Activated T-cell treated with anti-CD3 and anti-CD28 coated beads, Interleukin-2, amount 50 U/mL, for 72 hours (primary cell): Measurements from ENCODE around the gene SQSTM1. TPM values are rescaled to one million over a fixed set of nuclear protein-coding genes. Genes with fewer than 3 reads are reported as not detected.
"Not testable (repeated sequence)": the region's sequence is repeated elsewhere in the genome, so short reads cannot be mapped to it uniquely, and the experiment has no call there.

Experiments used
- ATAC-seq, 2 donors: fragments of 150-1000 bp; cut with Tn5 transposase; replicated peaks in 1 of 2; 2 replicates each; pipeline ENCODE4 v1.10.0; 2021; ENCODE audit warnings: moderate library complexity in 2 of 2, mild to moderate bottlenecking in 1 of 2
- DNase-seq, 2 donors: peaks; one replicate each; pipeline ENCODE4 v3.0.0; 2021 to 2022; ENCODE audit warnings: mixed read lengths in 1 of 2
- H3K27ac Mint-ChIP-seq: one replicate; pipeline ENCODE4 v1.8.0; 2022; ENCODE audit warnings: mild to moderate bottlenecking, moderate library complexity, mixed read lengths
- H3K27me3 Mint-ChIP-seq: one replicate; pipeline ENCODE4 v1.8.0; 2022; ENCODE audit warnings: low read depth, mixed read lengths
- H3K36me3 Mint-ChIP-seq, 2 donors: one replicate each; pipeline ENCODE4 v1.8.0; 2022; ENCODE audit warnings: mixed read lengths in 2 of 2, mild to moderate bottlenecking in 1 of 2; ENCODE audit not compliant: insufficient read depth in 2 of 2
- H3K4me1 Mint-ChIP-seq: one replicate; pipeline ENCODE4 v1.8.0; 2022; ENCODE audit warnings: low read depth, mixed read lengths
- H3K4me3 Mint-ChIP-seq, 2 donors: one replicate each; pipeline ENCODE4 v1.8.0; 2022; ENCODE audit warnings: mild to moderate bottlenecking in 2 of 2, mixed read lengths in 2 of 2, moderate library complexity in 2 of 2
- H3K9me3 Mint-ChIP-seq, 2 donors: one replicate each; pipeline ENCODE4 v1.8.0; 2022; ENCODE audit warnings: mixed read lengths in 2 of 2
- total RNA-seq, 2 donors: library from RNA; stranded (reverse); gene quantifications; one replicate each; pipeline ENCODE4 v1.2.3, GENCODE V29; 2022

SQSTM1 gene
- total RNA-seq, 2 donors from 2014 or later, result 213 to 226 TPM

DNA sequence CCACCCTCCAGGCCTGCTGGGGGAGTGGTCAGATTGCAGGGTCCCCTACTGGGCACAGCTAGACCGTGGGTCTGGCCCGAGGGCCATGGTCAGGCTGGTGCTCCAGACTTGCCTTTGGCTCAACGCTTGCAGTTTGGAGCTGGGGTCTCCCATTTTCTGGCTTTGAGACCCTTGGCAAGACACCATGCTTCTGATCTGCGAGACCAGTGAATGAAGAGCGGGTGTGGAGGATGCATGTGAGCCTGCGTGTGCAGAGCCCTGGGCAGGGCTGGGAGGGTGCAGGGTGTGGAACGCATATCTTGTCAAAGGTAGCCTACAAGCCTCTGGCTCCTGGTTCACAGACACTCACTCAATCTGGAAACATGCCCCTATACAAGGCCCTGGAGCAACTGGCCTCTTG lies 44.0 kb downstream of the SQSTM1 start:
- Mint-ChIP-seq H3K27ac (no peak overlapping the region), H3K9me3 (no peaks in the 10 kb centered on the region)

DNA sequence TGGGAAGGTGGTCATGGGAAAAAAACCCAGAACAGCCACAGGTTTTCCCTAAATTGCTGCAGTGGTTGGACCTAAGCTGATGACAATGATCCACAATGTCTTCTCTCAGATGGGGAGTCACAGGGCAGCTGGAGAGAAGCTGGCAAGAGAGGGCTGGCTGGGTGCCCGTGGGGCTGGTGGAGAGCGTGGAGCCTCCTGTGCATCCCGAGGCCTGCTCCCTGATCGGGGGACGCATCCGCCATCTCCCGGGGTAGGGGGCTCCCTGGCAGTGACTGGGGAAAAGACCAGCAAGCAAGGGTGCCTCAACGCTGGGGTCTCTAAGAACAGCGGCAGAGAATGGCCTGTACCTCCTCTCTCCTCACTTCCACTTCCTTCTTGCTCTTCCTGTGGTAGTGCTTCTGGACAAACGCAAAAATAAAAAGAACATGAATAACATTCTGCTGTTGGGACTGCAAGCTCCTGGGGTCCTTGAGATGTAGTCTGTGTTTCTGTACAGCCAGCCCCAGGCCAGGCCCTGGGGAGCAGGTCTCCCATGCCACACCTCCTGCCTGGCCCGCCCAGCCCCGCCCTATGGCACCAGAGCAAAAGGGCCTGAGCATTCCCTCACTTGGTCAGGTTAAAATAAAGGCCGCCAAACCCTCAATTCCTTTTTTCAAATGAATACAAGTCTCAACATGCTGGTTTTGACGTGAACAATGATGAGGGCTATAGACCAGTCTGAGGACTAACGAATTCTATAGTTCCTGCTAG lies 45.0 kb downstream of the SQSTM1 start:
- no peaks in the 10 kb centered on the region for H3K9me3 Mint-ChIP-seq
- no peak overlapping the region for H3K27ac Mint-ChIP-seq
- ATAC-seq (no peak), DNase-seq (no peak)
- H3K27me3 Mint-ChIP-seq, result no peaks in the 10 kb centered on the region
- no peak overlapping the region for H3K4me3 Mint-ChIP-seq
- peaks cover under 1% of the 10 kb centered on the region for H3K4me1 Mint-ChIP-seq
- peaks cover 3 to 10% of the 10 kb centered on the region in 2 donors for H3K36me3 Mint-ChIP-seq

More for the DNA sequence above, 44.0 kb downstream of the SQSTM1 start:
- H3K4me3 Mint-ChIP-seq, result no peak overlapping the region
- DNase-seq, result no peak
- H3K4me1 Mint-ChIP-seq, result peaks cover 10% of the 10 kb centered on the region
- H3K36me3 Mint-ChIP-seq, result peaks cover 3 to 10% of the 10 kb centered on the region in 2 donors
- no peaks in the 10 kb centered on the region for H3K27me3 Mint-ChIP-seq
- no peak for ATAC-seq

DNA sequence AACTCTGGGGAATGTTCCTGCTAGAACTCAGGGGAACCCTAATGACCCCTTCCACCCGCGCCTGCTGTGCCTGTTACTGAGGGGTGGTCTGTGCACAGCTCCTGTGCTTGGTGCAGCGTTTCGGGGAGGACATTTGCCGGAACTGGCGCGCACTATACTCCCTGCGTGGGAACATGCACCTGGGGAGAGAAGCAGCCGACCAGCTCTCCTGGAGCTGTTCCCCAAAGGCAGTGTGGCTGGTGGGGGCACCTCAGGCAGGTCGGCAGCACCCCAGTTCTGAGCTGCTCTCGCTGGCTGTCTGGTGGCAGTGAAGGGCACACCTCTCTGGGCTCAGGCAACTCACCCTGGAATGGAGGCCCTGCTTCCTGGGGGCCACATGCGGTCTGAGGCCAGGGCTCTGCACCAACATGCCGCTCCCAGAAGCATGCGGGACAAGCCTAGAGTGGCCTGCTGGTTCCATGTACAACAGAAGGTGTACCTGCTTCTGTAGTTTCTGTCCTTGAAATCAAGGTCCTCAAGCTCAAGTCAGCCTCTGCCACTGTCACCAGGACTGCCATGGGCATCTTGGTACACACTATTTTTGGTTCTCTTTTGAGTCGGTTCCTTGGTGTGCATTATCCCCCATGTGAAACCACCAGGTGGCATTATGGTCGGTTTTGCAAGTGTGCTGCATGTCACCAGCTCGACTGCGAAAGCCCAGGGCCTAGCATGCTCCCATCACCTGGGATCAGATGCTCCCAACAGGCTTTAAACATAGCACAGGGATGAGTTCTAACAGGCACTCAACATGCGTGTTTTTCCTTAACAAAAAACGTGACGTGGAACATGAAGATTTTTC lies 45.8 kb downstream of the SQSTM1 start:
- H3K27ac Mint-ChIP-seq, result no peak overlapping the region
- no peaks in the 10 kb centered on the region for H3K4me1 Mint-ChIP-seq
- no peaks in the 10 kb centered on the region for H3K27me3 Mint-ChIP-seq
- ATAC-seq, result peak; percentile 61 to 66
- peak; percentile 23 to 40 for DNase-seq
- H3K4me3 Mint-ChIP-seq, result no peak overlapping the region
- no peaks in the 10 kb centered on the region for H3K9me3 Mint-ChIP-seq
- H3K36me3 Mint-ChIP-seq, result peaks cover 3 to 8% of the 10 kb centered on the region in 2 donors

DNA sequence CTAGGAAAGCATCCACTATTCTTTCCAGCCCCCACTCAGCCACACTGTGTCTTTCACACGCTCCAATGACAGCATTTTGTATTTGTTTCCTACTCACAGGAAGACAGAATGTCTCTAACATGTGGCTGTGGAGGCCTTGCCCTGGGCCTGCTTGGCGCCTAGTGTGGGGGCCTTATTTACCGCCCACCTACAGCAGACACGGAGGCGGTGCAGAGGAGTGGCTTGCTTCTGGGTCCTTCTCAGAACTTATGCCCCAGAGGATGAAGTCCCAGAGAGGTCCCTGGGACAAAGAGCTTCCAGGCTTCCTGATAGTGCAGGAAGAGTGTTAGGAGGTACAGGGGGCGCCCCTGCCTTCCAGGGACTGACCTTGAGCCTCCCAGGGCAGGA lies 46.4 kb downstream of the SQSTM1 start:
- ATAC-seq, result no peak
- Mint-ChIP-seq H3K9me3 (no peaks in the 10 kb centered on the region), H3K4me3 (no peak overlapping the region), H3K27me3 (no peaks in the 10 kb centered on the region), H3K27ac (peak overlapping the region; percentile 53), H3K36me3 (peaks cover 3 to 7% of the 10 kb centered on the region in 2 donors), H3K4me1 (no peaks in the 10 kb centered on the region)
- DNase-seq, result no peak

DNA sequence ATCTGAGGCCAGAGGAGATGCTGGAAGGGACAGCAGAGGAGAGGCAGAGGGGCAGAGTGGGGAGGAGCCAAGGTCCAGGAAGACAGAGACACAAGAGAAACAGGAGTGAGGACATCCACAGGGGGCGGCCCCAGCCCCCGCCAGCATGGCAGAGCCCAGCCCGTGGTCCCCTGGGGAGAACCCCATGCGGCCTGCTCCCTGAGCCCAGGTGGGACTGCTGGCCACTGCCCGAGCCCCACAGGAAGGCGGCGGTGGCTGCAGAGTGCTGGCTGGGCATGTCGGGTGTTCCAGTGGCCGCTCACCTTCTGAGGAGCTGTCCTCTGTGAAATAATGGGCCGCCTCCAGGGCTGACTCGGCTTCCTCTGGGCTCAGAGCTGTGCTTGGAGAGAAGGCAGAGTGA lies 46.8 kb downstream of the SQSTM1 start:
- ATAC-seq (no peak), DNase-seq (no peak)
- H3K27me3 Mint-ChIP-seq, result no peaks in the 10 kb centered on the region
- peaks cover 3 to 5% of the 10 kb centered on the region in 2 donors for H3K36me3 Mint-ChIP-seq
- peak overlapping the region; percentile 53 for H3K27ac Mint-ChIP-seq
- H3K4me3 Mint-ChIP-seq, result no peak overlapping the region
- H3K9me3 Mint-ChIP-seq, result no peaks in the 10 kb centered on the region
- H3K4me1 Mint-ChIP-seq, result no peaks in the 10 kb centered on the region

DNA sequence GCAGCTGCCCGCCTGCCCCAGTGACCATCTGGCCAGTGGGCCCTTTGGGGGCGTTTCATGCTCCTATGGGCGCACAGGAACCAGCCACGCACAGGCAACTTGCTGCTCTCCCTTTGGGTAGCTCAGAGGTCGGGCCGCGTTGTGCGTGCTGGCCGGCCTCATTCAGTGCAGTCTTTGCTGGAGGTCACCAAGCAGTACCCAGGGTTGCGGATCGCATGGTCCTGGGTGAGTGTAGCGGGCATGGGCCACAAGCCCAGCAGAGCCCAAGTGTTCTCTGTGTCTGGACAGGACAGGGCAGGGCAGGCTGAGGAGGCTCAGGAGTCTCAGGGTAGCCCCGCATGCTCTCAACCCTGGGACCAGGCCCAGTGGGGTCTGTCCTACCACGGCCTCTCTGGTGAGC lies 47.8 kb downstream of the SQSTM1 start:
- Mint-ChIP-seq H3K27me3 (no peaks in the 10 kb centered on the region), H3K27ac (no peak overlapping the region)

DNA sequence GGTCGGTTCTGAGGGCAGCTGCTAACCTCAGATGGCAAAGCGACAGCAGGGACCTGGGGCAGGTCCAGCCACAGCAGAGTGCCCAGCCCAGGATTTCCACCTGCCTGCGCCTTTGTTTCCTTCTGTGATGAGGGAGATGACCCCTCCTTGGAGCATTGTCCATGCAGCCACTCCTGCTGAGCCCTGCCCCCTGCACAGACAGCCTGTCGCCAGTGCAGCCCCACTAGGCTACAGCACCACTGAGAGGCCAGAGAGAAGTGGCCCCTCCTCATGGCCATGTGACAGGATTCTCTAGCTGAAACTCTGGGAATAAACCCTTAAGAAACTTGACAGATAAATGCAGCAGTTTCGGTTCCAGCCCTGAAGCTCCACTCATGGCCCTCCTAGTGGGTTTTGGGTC lies 48.4 kb downstream of the SQSTM1 start:
- H3K4me3 Mint-ChIP-seq, result no peak overlapping the region
- H3K9me3 Mint-ChIP-seq, result no peaks in the 10 kb centered on the region
- H3K27ac Mint-ChIP-seq, result no peak overlapping the region
- ATAC-seq (no peak), DNase-seq (no peak)
- H3K4me1 Mint-ChIP-seq, result no peaks in the 10 kb centered on the region
- no peaks in the 10 kb centered on the region for H3K27me3 Mint-ChIP-seq
- H3K36me3 Mint-ChIP-seq, result no peaks in the 10 kb centered on the region

More for the DNA sequence above, 47.8 kb downstream of the SQSTM1 start:
- no peak for ATAC-seq
- Mint-ChIP-seq H3K36me3 (peaks cover 3% of the 10 kb centered on the region in 2 donors), H3K4me1 (no peaks in the 10 kb centered on the region), H3K9me3 (no peaks in the 10 kb centered on the region), H3K4me3 (no peak overlapping the region)
- DNase-seq, result no peak

DNA sequence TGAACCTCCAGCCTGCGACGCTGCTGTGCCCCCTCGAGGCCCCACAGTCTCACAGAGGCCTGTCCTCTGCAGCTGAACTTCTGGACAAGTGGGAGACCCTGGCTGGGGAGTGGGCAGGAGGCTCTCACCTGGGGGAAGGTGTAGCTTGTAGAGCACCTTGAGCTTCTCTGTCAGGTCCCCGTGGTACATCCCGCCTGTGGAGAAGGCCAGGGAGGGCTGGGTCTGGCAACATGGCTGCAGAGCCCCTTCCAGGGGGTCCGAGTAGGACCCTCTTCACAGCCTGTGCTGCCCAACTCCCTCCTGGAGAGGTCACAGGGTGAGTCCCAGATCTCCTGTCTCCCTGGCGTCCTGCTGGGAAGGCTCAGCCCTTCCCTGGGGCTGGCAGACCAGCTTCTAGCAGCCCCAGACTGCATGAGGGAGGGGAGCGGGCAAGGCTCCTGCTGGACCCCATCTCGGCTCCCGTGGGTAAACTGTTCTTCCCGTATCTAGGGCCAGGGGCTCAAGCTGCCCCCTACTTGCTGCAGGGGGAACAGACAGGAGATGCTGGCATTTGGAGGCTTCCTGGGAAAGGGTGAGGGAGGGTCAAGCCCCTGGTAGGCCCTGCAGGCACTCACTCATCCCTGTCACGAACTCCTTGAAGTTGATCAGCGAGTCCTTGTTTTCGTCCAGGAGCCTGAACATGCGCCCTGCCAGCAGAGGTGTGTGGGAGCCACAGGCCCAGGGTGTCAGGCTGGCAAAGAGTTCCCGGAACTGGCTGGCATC lies 49.1 kb downstream of the SQSTM1 start:
- H3K9me3 Mint-ChIP-seq, result no peaks in the 10 kb centered on the region
- H3K4me3 Mint-ChIP-seq, result no peak overlapping the region
- ATAC-seq (no peak), DNase-seq (no peak)
- no peaks in the 10 kb centered on the region for H3K4me1 Mint-ChIP-seq
- no peak overlapping the region for H3K27ac Mint-ChIP-seq
- H3K36me3 Mint-ChIP-seq, result no peaks in the 10 kb centered on the region
- H3K27me3 Mint-ChIP-seq, result no peaks in the 10 kb centered on the region

DNA sequence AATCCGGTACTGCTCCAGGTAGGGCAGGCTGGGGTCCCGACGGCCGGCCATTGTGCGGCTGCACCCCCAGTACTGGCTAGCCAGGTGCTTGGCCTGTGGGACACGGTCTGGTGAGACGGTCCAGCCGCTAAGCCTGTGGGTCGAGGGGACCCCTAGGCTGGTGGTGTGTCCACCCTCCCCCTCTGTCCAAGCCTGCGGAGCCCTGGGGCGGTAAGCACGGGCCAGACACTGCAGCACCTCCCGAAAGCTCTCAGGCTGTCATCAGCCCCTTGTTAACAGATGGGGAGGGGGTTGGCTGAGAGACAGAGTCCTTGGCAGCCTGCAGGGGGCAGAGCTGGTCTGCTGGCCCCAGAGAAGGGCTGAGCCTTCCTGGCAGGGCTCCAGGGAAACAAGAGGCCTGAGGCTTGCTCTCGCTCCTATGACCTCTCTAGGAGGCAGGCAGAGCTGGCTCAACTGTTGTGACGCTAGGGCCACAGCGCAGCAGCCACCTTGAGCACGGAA lies 49.7 kb downstream of the SQSTM1 start:
- no peak for ATAC-seq
- H3K27ac Mint-ChIP-seq, result no peak overlapping the region

DNA sequence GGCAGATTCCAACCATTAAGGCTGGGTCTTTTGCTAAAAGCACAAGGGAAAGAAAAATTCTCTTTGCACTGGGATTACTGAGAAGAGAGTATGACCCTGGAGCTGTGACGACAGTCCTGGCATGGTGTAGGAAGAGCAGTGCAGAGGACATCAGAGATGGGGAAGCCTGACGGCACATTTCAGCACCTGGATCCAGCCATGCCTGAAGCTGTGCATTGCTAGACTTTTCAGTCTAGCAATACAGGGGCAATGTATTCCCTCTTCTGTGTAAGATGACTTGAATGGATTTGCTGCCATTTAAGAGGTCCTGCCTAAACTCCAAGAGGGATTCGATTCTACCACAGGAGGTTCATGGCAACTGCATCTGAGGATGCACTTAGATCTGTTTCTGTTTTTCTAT lies 50.2 kb downstream of the SQSTM1 start:
- no peaks in the 10 kb centered on the region for H3K4me1 Mint-ChIP-seq
- ATAC-seq (no peak), DNase-seq (no peak)
- H3K36me3 Mint-ChIP-seq, result no peaks in the 10 kb centered on the region
- no peak overlapping the region for H3K27ac Mint-ChIP-seq
- H3K4me3 Mint-ChIP-seq, result no peak overlapping the region
- H3K9me3 Mint-ChIP-seq, result no peaks in the 10 kb centered on the region
- no peaks in the 10 kb centered on the region for H3K27me3 Mint-ChIP-seq

More for the DNA sequence above, 49.7 kb downstream of the SQSTM1 start:
- DNase-seq, result peak in 1 of 2 donors; percentile 10
- H3K4me3 Mint-ChIP-seq, result no peak overlapping the region
- H3K4me1 Mint-ChIP-seq, result no peaks in the 10 kb centered on the region
- no peaks in the 10 kb centered on the region for H3K36me3 Mint-ChIP-seq
- H3K9me3 Mint-ChIP-seq, result no peaks in the 10 kb centered on the region
- H3K27me3 Mint-ChIP-seq, result no peaks in the 10 kb centered on the region

DNA sequence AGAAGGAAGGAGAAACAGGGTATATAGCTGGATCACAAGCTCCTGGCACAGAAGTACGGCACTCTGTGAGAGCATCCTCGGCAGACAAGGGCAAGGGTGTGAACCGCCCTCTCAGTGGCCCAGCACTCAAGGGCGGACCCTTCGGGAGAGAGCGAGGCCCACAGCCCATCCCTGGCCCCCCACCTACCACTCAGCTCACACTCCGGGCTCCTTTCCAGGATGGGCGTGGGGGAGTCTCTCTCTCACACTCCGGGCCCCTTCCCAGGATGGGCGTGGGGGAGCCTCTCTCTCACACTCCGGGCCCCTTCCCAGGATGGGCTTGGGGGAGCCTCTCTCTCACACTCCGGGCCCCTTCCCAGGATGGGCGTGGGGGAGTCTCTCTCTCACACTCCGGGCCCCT lies 50.8 kb downstream of the SQSTM1 start:
- H3K27me3 Mint-ChIP-seq, ATAC-seq, H3K27ac Mint-ChIP-seq, H3K4me3 Mint-ChIP-seq, H3K36me3 Mint-ChIP-seq, H3K4me1 Mint-ChIP-seq, H3K9me3 Mint-ChIP-seq, DNase-seq: not testable (repeated sequence)

DNA sequence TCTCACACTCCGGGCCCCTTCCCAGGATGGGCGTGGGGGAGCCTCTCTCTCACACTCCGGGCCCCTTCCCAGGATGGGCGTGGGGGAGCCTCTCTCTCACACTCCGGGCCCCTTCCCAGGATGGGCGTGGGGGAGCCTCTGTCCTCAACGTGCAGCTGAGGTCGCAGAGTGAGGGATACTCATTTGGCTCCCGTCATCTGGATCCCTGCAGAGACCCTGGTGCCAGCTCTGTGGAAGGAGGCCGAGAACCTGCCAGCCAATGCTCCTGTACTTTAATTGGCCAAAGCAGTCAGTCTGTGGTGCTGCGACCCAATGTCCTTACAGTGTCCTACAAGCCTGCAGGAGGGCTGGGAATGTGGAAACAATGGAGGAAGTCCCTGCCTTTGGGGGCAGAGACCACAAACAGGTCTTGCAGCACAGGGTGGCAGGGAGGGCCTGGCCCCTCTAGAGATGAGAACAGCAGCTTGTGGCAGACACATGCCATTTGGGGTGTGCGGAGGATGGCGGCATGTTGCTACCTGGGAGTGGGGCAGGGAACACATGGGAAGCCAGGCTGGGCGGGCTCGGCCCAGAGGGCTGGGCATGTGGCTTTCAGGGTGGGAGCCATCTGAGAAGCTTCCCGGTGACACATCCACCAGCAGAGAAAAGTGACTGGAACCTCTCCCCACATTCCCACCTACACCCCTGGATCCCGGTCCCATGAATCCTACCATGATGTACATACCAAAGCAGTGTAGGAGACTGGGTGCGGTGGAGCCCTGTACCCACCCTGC lies 51.5 kb downstream of the SQSTM1 start:
- Mint-ChIP-seq H3K27ac (no peak overlapping the region), H3K27me3 (no peaks in the 10 kb centered on the region), H3K36me3 (no peaks in the 10 kb centered on the region), H3K4me1 (no peaks in the 10 kb centered on the region), H3K4me3 (no peak overlapping the region), H3K9me3 (no peaks in the 10 kb centered on the region)
- DNase-seq, result no peak
- ATAC-seq, result no peak
